RWPE1 (cell line): Measurements from ENCODE around the gene NR3C2.
"Not testable (repeated sequence)": the region's sequence is repeated elsewhere in the genome, so short reads cannot be mapped to it uniquely, and the experiment has no call there.

Experiments used
- CTCF ChIA-PET: fragments of 350-600 bp; sonication (Branson Sonifier 250); formaldehyde crosslinking; extraction: SDS; loops from one replicate; lab custom pipeline; 2021; lab: Yijun Ruan, JAX
- POLR2A ChIA-PET: fragments of 400-600 bp; formaldehyde crosslinking; extraction: SDS; loops from one replicate; lab custom pipeline; 2020; ENCODE audit warnings: antibody characterized with exemption; ENCODE audit not compliant: low non-redundant PET; lab: Yijun Ruan, JAX
- DNase-seq: peaks from one replicate; pipeline ENCODE4 v3.0.0; 2012; ENCODE audit warnings: low spot score
- H3K27ac ChIP-seq: fragments of 450-650 bp; 2 replicates; pipeline ENCODE4 v1.5.1; 2017
- CTCF ChIP-seq: fragments of 450-650 bp; conservative IDR thresholded peaks from 2 replicates; pipeline ENCODE4 v1.5.1; 2017; ENCODE audit warnings: low read depth, mild to moderate bottlenecking

The NR3C2 gene

GRCh38 chr4:148145475-148145874 is 296.7 kb downstream of the NR3C2 start:
- no peak overlapping the region for H3K27ac ChIP-seq
- DNase-seq = no peak
- ChIA-PET CTCF (interaction anchor here (0.8 kb wide), 1 partner anchor 1200 kb away, joined by 3 read pairs; no protein-coding TSS in a partner anchor), POLR2A (no interaction called here)
- no peak for TF ChIP-seq CTCF

- DNase-seq = no peak
- TF ChIP-seq CTCF = no peak
- no peak overlapping the region for H3K27ac ChIP-seq
- ChIA-PET POLR2A (no interaction called here), CTCF (interaction anchor here (0.6 kb wide), 1 partner anchor 57 kb away, joined by 3 read pairs; no protein-coding TSS in a partner anchor)
Observed at GRCh38 chr4:148143174-148143573, 299.0 kb downstream of the NR3C2 start.

GRCh38 chr4:148141501-148141900 is 300.7 kb downstream of the NR3C2 start:
- CTCF ChIA-PET = no interaction called here
- H3K27ac ChIP-seq = no peak overlapping the region
- no peak for DNase-seq
- POLR2A ChIA-PET = no interaction called here
- no peak for TF ChIP-seq CTCF

- no peak for TF ChIP-seq CTCF
- DNase-seq = no peak
- ChIA-PET CTCF (no interaction called here), POLR2A (no interaction called here)
- H3K27ac ChIP-seq = no peak overlapping the region
Observed at GRCh38 chr4:148126825-148127224, 315.4 kb downstream of the NR3C2 start.

GRCh38 chr4:148124512-148124911 is 317.7 kb downstream of the NR3C2 start:
- no peak for TF ChIP-seq CTCF
- CTCF ChIA-PET = no interaction called here
- no peak for DNase-seq
- no peak overlapping the region for H3K27ac ChIP-seq
- POLR2A ChIA-PET = no interaction called here

GRCh38 chr4:148123161-148123560 is 319.1 kb downstream of the NR3C2 start:
- CTCF ChIA-PET, DNase-seq, H3K27ac ChIP-seq, POLR2A ChIA-PET: not testable (repeated sequence)

GRCh38 chr4:148120216-148120615 is 322.0 kb downstream of the NR3C2 start:
- CTCF ChIA-PET = no interaction called here
- no peak overlapping the region for H3K27ac ChIP-seq
- DNase-seq = no peak
- no peak for TF ChIP-seq CTCF
- POLR2A ChIA-PET = no interaction called here
